K562 (cell line): Measurements from ENCODE around the gene BCL10. TPM values are rescaled to one million over a fixed set of nuclear protein-coding genes. Genes with fewer than 3 reads are reported as not detected.

ENCODE experiments used
- ELF4 ChIP-seq: fragments of 450-650 bp; formaldehyde crosslinking; IDR thresholded peaks from 2 replicates; pipeline ENCODE4 v1.4.0; 2022; ENCODE audit warnings: missing genetic modification characterization
- ILF3 ChIP-seq: fragments of 450-650 bp; IDR thresholded peaks from 2 replicates; pipeline ENCODE4 v1.6.1; 2018; ENCODE audit warnings: antibody characterized with exemption, mild to moderate bottlenecking, moderate library complexity, borderline replicate concordance
- MYNN ChIP-seq, 2 experiments: sonication (generic); formaldehyde crosslinking in 1 of 2; IDR thresholded peaks; 2 replicates each; pipeline versions ENCODE4 v1.5.0 to v1.6.1; 2016 to 2020; ENCODE audit warnings: antibody characterized with exemption in 1 of 2, missing genetic modification reagents in 1 of 2
- SRSF7 ChIP-seq: fragments of 200-400 bp; formaldehyde crosslinking; optimal IDR thresholded peaks from 2 replicates; pipeline ENCODE3; 2017; ENCODE audit warnings: mild to moderate bottlenecking, low read depth, low read length
- TAL1 ChIP-seq: fragments of 450-650 bp; IDR thresholded peaks from 2 replicates; pipeline ENCODE4 v1.6.1; 2016; ENCODE audit warnings: mild to moderate bottlenecking
- ZNF12 ChIP-seq: sonication (generic); formaldehyde crosslinking; IDR thresholded peaks from 2 replicates; pipeline ENCODE4 v1.4.0; 2020; ENCODE audit warnings: mild to moderate bottlenecking, missing genetic modification reagents
- ZNF197 ChIP-seq: fragments of 200-800 bp; sonication (Bioruptor generic); IDR thresholded peaks from 2 replicates; pipeline ENCODE4 v1.6.1; 2016; ENCODE audit warnings: low read depth, missing genetic modification characterization, missing compliant biosample characterization
- ZNF280A ChIP-seq: fragments of 450-650 bp; IDR thresholded peaks from 2 replicates; pipeline ENCODE4 v1.6.1; 2018; ENCODE audit warnings: mild to moderate bottlenecking, low read depth; ENCODE audit not compliant: partially characterized antibody
- polyA plus RNA-seq, 8 experiments: library from polyadenylated mRNA; depleted of rRNA in 4 of 8; stranded (reverse) in 5 of 8; unstranded in 3 of 8; fragments of >200 nt; fragmentation: Nextera tagmentation in 2 of 8; fragmentation: Illumina TruSeq in 1 of 8; extraction: Ambion mirVana in 2 of 8; extraction: Trizol in 1 of 8; gene quantifications; 2 replicates each; pipeline versions ENCODE4 v1.2.1 to v1.2.3, GENCODE V29; 2011 to 2014; ENCODE audit warnings: inconsistent platforms in 1 of 8, missing spikeins in 1 of 8
- total RNA-seq, 7 experiments: library from RNA; depleted of rRNA in 6 of 7; stranded (reverse); fragments of >200 nt in 6 of 7; fragmentation: Illumina TruSeq in 2 of 7; extraction: Trizol in 2 of 7; gene quantifications; 2 replicates each; pipeline versions ENCODE4 v1.2.1 to v1.2.3, GENCODE V29; 2011 to 2021; ENCODE audit warnings: low replicate concordance in 1 of 7
- TF ChIP-seq, protein P1 (sequence below): fragments of 200-800 bp; sonication (Bioruptor generic); IDR thresholded peaks from 2 replicates; pipeline ENCODE4 v1.6.1; 2017; ENCODE audit warnings: missing genetic modification characterization, missing compliant biosample characterization
- TF ChIP-seq, protein P2 (sequence below): fragments of 450-650 bp; IDR thresholded peaks from 2 replicates; pipeline ENCODE4 v1.6.1; 2016; ENCODE audit warnings: antibody characterized with exemption
- TF ChIP-seq, protein P3 (sequence below), 3 experiments: fragments of 200-800 bp in 1 of 3; fragments of 250-450 bp in 1 of 3; fragments of 450-650 bp in 1 of 3; sonication (Bioruptor Pico) in 1 of 3; sonication (Bioruptor generic) in 1 of 3; formaldehyde crosslinking in 1 of 3; IDR thresholded peaks; 2 replicates each; pipeline versions ENCODE4 v1.6.1 to v1.8.0; 2016 to 2022; ENCODE audit warnings: mild to moderate bottlenecking in 2 of 3, missing genetic modification characterization in 2 of 3, missing compliant biosample characterization in 1 of 3, moderate library complexity in 1 of 3
- TF ChIP-seq, protein P4 (sequence below): fragments of 450-650 bp; formaldehyde crosslinking; IDR thresholded peaks from 2 replicates; pipeline ENCODE4 v1.4.0; 2020; ENCODE audit warnings: mild to moderate bottlenecking, moderate library complexity
- TF ChIP-seq, protein P5 (sequence below): conservative IDR thresholded peaks from 2 replicates; pipeline ENCODE4 v1.6.1; 2011; ENCODE audit warnings: low read depth, mild to moderate bottlenecking, low read length; ENCODE audit not compliant: control insufficient read depth

The BCL10 gene
- total and polyA plus RNA-seq, 9 of the 15 experiments (the other 6 are each of a cell fraction or from before 2014, with no cell fraction given) = 8.0 to 19.4 (median 12.3) TPM

DNA sequence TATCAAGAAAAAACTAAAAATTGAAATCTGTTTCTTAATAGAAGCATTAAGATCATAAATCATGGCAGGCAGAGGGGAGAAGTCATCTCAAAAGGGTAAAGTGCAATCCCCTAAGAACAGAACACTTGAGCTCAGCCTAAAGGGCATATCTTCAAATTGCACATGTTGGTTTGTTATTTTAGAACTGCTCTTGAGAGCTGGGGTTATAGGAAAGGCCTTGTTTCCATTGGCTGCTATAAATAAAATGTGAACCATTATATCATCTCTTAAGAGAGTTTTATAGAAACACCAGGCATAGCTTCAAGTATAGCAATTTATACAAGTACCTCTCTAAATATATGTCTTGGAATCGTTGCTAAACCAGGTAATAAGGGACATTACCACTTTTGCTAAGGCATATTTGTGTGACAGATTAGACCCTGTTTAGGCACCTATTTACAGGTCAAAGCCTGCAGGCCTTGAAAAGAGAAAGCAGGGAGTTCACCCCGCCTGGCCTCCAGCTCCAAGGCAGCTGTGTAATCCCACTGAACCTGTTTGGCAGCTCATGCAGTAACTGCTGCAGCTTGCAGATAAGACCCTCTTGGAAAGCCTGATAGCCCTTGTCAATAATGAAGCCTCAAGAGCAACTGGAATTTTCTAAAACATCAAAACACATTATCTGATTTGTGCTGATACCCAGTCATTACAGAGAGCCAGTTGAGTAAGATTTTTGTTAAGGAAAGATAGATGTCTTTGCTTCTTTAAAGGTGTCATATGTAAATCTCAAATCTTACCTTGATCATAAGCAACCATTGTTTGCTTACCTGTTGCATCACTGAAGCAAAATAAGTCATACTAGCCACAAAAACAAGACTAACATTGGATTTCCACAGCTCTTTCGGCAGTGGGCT, 51.5 kb downstream of the BCL10 start (continued):
- no peak for TF ChIP-seq SRSF7
- TF ChIP-seq, protein P1, sequence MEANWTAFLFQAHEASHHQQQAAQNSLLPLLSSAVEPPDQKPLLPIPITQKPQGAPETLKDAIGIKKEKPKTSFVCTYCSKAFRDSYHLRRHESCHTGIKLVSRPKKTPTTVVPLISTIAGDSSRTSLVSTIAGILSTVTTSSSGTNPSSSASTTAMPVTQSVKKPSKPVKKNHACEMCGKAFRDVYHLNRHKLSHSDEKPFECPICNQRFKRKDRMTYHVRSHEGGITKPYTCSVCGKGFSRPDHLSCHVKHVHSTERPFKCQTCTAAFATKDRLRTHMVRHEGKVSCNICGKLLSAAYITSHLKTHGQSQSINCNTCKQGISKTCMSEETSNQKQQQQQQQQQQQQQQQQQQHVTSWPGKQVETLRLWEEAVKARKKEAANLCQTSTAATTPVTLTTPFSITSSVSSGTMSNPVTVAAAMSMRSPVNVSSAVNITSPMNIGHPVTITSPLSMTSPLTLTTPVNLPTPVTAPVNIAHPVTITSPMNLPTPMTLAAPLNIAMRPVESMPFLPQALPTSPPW (CRISPR knock-in tag) = peak; percentile 59
- TF ChIP-seq, protein P2, sequence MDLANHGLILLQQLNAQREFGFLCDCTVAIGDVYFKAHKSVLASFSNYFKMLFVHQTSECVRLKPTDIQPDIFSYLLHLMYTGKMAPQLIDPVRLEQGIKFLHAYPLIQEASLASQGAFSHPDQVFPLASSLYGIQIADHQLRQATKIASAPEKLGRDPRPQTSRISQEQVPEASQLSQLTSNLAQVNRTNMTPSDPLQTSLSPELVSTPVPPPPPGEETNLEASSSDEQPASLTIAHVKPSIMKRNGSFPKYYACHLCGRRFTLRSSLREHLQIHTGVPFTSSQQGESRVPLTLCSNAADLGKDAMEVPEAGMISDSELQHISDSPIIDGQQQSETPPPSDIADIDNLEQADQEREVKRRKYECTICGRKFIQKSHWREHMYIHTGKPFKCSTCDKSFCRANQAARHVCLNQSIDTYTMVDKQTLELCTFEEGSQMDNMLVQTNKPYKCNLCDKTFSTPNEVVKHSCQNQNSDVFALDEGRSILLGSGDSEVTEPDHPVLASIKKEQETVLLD = peak; percentile 65; the same call in 1 of the 2 replicates
- TF ChIP-seq, protein P3, sequence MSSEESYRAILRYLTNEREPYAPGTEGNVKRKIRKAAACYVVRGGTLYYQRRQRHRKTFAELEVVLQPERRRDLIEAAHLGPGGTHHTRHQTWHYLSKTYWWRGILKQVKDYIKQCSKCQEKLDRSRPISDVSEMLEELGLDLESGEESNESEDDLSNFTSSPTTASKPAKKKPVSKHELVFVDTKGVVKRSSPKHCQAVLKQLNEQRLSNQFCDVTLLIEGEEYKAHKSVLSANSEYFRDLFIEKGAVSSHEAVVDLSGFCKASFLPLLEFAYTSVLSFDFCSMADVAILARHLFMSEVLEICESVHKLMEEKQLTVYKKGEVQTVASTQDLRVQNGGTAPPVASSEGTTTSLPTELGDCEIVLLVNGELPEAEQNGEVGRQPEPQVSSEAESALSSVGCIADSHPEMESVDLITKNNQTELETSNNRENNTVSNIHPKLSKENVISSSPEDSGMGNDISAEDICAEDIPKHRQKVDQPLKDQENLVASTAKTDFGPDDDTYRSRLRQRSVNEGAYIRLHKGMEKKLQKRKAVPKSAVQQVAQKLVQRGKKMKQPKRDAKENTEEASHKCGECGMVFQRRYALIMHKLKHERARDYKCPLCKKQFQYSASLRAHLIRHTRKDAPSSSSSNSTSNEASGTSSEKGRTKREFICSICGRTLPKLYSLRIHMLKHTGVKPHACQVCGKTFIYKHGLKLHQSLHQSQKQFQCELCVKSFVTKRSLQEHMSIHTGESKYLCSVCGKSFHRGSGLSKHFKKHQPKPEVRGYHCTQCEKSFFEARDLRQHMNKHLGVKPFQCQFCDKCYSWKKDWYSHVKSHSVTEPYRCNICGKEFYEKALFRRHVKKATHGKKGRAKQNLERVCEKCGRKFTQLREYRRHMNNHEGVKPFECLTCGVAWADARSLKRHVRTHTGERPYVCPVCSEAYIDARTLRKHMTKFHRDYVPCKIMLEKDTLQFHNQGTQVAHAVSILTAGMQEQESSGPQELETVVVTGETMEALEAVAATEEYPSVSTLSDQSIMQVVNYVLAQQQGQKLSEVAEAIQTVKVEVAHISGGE (CRISPR knock-in tag; IDR thresholded peaks at IDR 0.05) = peak in 1 of 3 experiments; percentile 74; a peak in 2 of 6 replicates
- TF ChIP-seq ZNF12 (CRISPR knock-in tag) = no peak
- TF ChIP-seq ZNF280A = no peak
- 0 out of 2 replicates have a peak, but pooled peaks have one; percentile 69 for TF ChIP-seq ELF4
- peak; percentile 99 for TF ChIP-seq TAL1
- TF ChIP-seq, protein P4, sequence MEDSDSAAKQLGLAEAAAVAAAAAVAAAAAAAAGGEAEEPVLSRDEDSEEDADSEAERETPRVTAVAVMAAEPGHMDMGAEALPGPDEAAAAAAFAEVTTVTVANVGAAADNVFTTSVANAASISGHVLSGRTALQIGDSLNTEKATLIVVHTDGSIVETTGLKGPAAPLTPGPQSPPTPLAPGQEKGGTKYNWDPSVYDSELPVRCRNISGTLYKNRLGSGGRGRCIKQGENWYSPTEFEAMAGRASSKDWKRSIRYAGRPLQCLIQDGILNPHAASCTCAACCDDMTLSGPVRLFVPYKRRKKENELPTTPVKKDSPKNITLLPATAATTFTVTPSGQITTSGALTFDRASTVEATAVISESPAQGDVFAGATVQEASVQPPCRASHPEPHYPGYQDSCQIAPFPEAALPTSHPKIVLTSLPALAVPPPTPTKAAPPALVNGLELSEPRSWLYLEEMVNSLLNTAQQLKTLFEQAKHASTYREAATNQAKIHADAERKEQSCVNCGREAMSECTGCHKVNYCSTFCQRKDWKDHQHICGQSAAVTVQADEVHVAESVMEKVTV (CRISPR knock-in tag) = 0 out of 2 replicates have a peak, but pooled peaks have one; percentile 13
- TF ChIP-seq, protein P5, sequence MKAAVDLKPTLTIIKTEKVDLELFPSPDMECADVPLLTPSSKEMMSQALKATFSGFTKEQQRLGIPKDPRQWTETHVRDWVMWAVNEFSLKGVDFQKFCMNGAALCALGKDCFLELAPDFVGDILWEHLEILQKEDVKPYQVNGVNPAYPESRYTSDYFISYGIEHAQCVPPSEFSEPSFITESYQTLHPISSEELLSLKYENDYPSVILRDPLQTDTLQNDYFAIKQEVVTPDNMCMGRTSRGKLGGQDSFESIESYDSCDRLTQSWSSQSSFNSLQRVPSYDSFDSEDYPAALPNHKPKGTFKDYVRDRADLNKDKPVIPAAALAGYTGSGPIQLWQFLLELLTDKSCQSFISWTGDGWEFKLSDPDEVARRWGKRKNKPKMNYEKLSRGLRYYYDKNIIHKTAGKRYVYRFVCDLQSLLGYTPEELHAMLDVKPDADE = peak; percentile 87; the same call in 1 of the 2 replicates
- peak; percentile 84 for TF ChIP-seq ILF3
- TF ChIP-seq ZNF197 (CRISPR knock-in tag) = 0 out of 2 replicates have a peak, but pooled peaks have one; percentile 63
- 0 out of 2 replicates have a peak, but pooled peaks have one; percentile 59 for TF ChIP-seq MYNN (IDR thresholded peaks at IDR 0.05)
- TF ChIP-seq MYNN (CRISPR knock-in tag; IDR thresholded peaks at IDR 0.05) = no peak
